RWPE2 (cell line): Measurements from ENCODE around the gene GALNT10.

Source experiments
- ATAC-seq: fragments of 200-7000 bp; cut with Tn5 transposase; 3 replicates; pipeline ENCODE4 v1.9.1; 2021; ENCODE audit warnings: low read depth
- DNase-seq: peaks from one replicate; pipeline ENCODE4 v3.0.0-alpha.2; 2020; ENCODE audit warnings: low spot score
- H3K27ac ChIP-seq: fragments of 450-650 bp; 2 replicates; pipeline ENCODE4 v1.5.1; 2017; ENCODE audit warnings: mild to moderate bottlenecking; ENCODE audit not compliant: poor library complexity, severe bottlenecking
- H3K27me3 ChIP-seq: fragments of 250-450 bp; sonication (Bioruptor Pico); 2 replicates; pipeline ENCODE4 v1.5.1; 2021; ENCODE audit warnings: mild to moderate bottlenecking, moderate library complexity; ENCODE audit not compliant: insufficient read depth, poor library complexity, severe bottlenecking
- H3K36me3 ChIP-seq: fragments of 250-450 bp; sonication (Bioruptor Pico); 2 replicates; pipeline ENCODE4 v1.5.1; 2020; ENCODE audit warnings: low read depth, mild to moderate bottlenecking, moderate library complexity
- H3K4me1 ChIP-seq: fragments of 250-450 bp; sonication (Bioruptor Pico); 2 replicates; pipeline ENCODE4 v1.5.1; 2021; ENCODE audit warnings: mild to moderate bottlenecking, moderate library complexity; ENCODE audit not compliant: insufficient read depth, poor library complexity, severe bottlenecking
- H3K4me3 ChIP-seq: fragments of 250-450 bp; sonication (Bioruptor Pico); 2 replicates; pipeline ENCODE4 v1.5.1; 2021; ENCODE audit warnings: mild to moderate bottlenecking, moderate library complexity; ENCODE audit not compliant: severe bottlenecking
- H3K9me3 ChIP-seq: fragments of 250-450 bp; sonication (Bioruptor Pico); 2 replicates; pipeline ENCODE4 v1.5.1; 2021; ENCODE audit warnings: mild to moderate bottlenecking, moderate library complexity; ENCODE audit not compliant: severe bottlenecking
- CTCF ChIP-seq: fragments of 450-650 bp; IDR thresholded peaks from one replicate; pipeline ENCODE4 v1.5.1; 2017; ENCODE audit warnings: mild to moderate bottlenecking, moderate library complexity; ENCODE audit not compliant: poor library complexity, severe bottlenecking

Gene GALNT10

GRCh38 chr5:154242442-154242841, 51.9 kb downstream of the GALNT10 start:
- no peaks in the 10 kb centered on the region for H3K27me3 ChIP-seq

GRCh38 chr5:154242964-154243376, 52.4 kb downstream of the GALNT10 start:
- no peak for TF ChIP-seq CTCF

More at GRCh38 chr5:154242442-154242841, 51.9 kb downstream of the GALNT10 start:
- Histone ChIP-seq H3K27ac (no peak overlapping the region), H3K4me3 (no peak overlapping the region), H3K9me3 (no peaks in the 10 kb centered on the region), H3K36me3 (peaks cover 3% of the 10 kb centered on the region; the same call in 1 of the 2 replicates), H3K4me1 (no peaks in the 10 kb centered on the region)
- no peak for DNase-seq
- TF ChIP-seq CTCF: no peak
- no peak for ATAC-seq

GRCh38 chr5:154243736-154244135, 53.2 kb downstream of the GALNT10 start:
- Histone ChIP-seq H3K27ac (no peak overlapping the region), H3K36me3 (peaks cover 3% of the 10 kb centered on the region; the same call in 1 of the 2 replicates), H3K27me3 (no peaks in the 10 kb centered on the region), H3K9me3 (no peaks in the 10 kb centered on the region), H3K4me1 (no peaks in the 10 kb centered on the region), H3K4me3 (no peak overlapping the region)
- no peak for TF ChIP-seq CTCF
- no peak for DNase-seq
- no peak for ATAC-seq

More at GRCh38 chr5:154242964-154243376, 52.4 kb downstream of the GALNT10 start:
- DNase-seq: no peak
- Histone ChIP-seq H3K27me3 (no peaks in the 10 kb centered on the region), H3K4me1 (no peaks in the 10 kb centered on the region), H3K27ac (no peak overlapping the region), H3K9me3 (no peaks in the 10 kb centered on the region), H3K36me3 (peaks cover 3% of the 10 kb centered on the region; the same call in 1 of the 2 replicates), H3K4me3 (no peak overlapping the region)
- ATAC-seq: no peak

GRCh38 chr5:154244476-154244875, 53.9 kb downstream of the GALNT10 start:
- TF ChIP-seq CTCF: no peak

GRCh38 chr5:154248691-154249090, 58.2 kb downstream of the GALNT10 start:
- no peak overlapping the region for H3K27ac ChIP-seq
- no peak for TF ChIP-seq CTCF
- ATAC-seq (no peak), DNase-seq (no peak)
- no peaks in the 10 kb centered on the region for H3K36me3 ChIP-seq
- H3K9me3 ChIP-seq: no peaks in the 10 kb centered on the region
- H3K4me3 ChIP-seq: no peak overlapping the region
- H3K27me3 ChIP-seq: no peaks in the 10 kb centered on the region
- H3K4me1 ChIP-seq: no peaks in the 10 kb centered on the region

More at GRCh38 chr5:154244476-154244875, 53.9 kb downstream of the GALNT10 start:
- DNase-seq (no peak), ATAC-seq (no peak)
- no peaks in the 10 kb centered on the region for H3K9me3 ChIP-seq
- H3K4me3 ChIP-seq: no peak overlapping the region
- no peak overlapping the region for H3K27ac ChIP-seq
- no peaks in the 10 kb centered on the region for H3K27me3 ChIP-seq
- no peaks in the 10 kb centered on the region for H3K4me1 ChIP-seq
- peaks cover 3% of the 10 kb centered on the region; the same call in 1 of the 2 replicates for H3K36me3 ChIP-seq
